Measurements from ENCODE around the gene GUCY2C.

Gene GUCY2C

DNA sequence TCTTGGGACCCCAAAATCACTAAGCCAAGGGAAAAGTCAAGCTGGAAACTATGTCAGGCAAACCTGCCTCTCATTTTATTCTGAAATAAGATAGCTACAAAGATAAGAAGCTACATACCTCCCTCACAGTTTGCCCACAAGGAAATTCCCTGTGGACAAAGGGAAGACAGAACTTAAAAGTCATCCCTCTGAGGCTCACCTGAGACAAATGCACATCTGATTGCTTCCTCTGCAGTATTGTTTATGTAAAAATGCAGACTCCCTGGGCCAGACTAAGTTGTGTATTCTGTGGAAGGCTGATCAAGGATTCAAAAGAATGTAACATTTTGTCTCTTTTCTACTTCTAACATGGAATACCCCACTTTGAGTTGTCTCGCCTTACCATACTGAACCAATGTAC, 126.2 kb downstream of the GUCY2C start:
- Histone ChIP-seq H3K4me2 (ENCODE audit: low read length) (no peak overlapping the region), H3K79me2 (ENCODE audit: control insufficient read depth, low read length) (no peaks in the 10 kb centered on the region), H3K9me3 (ENCODE audit: control insufficient read depth, insufficient read depth, low read length) (no peaks in the 10 kb centered on the region), H4K20me1 (ENCODE audit: control insufficient read depth, insufficient read depth, low read depth, low read length) (no peaks in the 10 kb centered on the region), H3F3A (ENCODE audit: control insufficient read depth, insufficient read depth) (no peaks in the 10 kb centered on the region), H3K9me2 (replicated peaks; ENCODE audit: control insufficient read depth, low read length) (no peaks in the 10 kb centered on the region), H3K4me1 (ENCODE audit: control insufficient read depth, low read length) (peaks cover 7% of the 10 kb centered on the region), H3K4me3 (ENCODE audit: low read length) (no peak overlapping the region), H3K36me3 (ENCODE audit: control insufficient read depth, low read length) (no peaks in the 10 kb centered on the region), H3K27ac (ENCODE audit: low read depth, low read length) (no peak overlapping the region), H3K27me3 (ENCODE audit: control insufficient read depth, low read length) (no peaks in the 10 kb centered on the region)
- TF ChIP-seq EZH2phosphoT487 (IDR thresholded peaks at IDR 0.05; ENCODE audit: borderline replicate concordance, low read length) = no peak
- TF ChIP-seq, protein P1, sequence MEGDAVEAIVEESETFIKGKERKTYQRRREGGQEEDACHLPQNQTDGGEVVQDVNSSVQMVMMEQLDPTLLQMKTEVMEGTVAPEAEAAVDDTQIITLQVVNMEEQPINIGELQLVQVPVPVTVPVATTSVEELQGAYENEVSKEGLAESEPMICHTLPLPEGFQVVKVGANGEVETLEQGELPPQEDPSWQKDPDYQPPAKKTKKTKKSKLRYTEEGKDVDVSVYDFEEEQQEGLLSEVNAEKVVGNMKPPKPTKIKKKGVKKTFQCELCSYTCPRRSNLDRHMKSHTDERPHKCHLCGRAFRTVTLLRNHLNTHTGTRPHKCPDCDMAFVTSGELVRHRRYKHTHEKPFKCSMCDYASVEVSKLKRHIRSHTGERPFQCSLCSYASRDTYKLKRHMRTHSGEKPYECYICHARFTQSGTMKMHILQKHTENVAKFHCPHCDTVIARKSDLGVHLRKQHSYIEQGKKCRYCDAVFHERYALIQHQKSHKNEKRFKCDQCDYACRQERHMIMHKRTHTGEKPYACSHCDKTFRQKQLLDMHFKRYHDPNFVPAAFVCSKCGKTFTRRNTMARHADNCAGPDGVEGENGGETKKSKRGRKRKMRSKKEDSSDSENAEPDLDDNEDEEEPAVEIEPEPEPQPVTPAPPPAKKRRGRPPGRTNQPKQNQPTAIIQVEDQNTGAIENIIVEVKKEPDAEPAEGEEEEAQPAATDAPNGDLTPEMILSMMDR (IDR thresholded peaks at IDR 0.05; ENCODE audit: low read depth, low read length, poor library complexity, severe bottlenecking) = no peak

DNA sequence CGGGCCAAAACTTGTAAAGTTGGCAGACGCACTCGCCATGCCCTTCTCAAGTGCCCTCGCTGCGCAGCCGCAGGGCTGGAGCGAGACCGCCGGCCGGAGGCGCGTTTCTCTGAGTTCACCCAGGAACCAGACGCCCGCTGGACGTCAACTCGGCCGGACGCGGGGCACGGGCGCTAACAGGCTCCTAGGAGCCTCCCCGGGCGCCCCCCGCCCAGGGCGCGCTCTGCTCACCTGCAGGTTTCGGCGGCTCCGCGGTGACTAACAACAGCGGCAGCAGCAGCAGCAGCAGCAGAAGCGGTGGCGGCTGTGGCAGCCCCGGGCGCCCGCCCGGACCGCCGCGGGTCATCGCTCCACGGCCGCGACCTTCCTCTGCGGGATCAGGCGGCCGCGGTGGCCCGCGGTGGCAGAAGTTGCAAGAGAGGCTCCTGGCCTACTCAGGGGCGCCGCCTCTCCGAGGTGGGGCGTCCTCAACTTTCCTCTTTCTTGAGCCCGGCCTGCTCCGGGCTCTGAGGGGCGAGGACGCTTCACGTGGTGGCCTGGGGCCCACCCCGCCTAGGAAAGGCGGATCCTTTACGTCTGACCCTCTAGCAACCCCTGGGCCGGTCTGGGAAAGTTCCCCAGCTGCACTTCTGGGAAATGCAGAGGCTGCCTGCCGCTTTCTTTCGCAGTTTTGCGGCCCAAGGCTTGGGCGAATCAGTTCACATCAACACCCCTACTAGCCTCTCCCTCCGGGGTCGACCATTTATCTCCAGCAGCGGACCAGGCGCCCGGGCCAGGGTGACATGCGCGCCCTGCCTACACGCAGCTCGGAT, 128.8 kb downstream of the GUCY2C start, which contains the start of gene PLBD1:
TSS of gene PLBD1 (minus strand) at position 533 of the 812 bp plus-strand sequence. CDS start at position 346, 187 bp downstream.
- H3K27me3 ChIP-seq (ENCODE audit: control insufficient read depth, low read length) = no peaks in the 10 kb centered on the region
- H3K36me3 ChIP-seq (ENCODE audit: control insufficient read depth, low read length) = no peaks in the 10 kb centered on the region
- H3K4me1 ChIP-seq (ENCODE audit: control insufficient read depth, low read length) = no peaks in the 10 kb centered on the region
- no peak for TF ChIP-seq EZH2phosphoT487 (IDR thresholded peaks at IDR 0.05; ENCODE audit: borderline replicate concordance, low read length)
- TF ChIP-seq, protein P1 (IDR thresholded peaks at IDR 0.05; ENCODE audit: low read depth, low read length, poor library complexity, severe bottlenecking) = no peak
- no peaks in the 10 kb centered on the region for H3K9me2 ChIP-seq (replicated peaks; ENCODE audit: control insufficient read depth, low read length)
- H3K79me2 ChIP-seq (ENCODE audit: control insufficient read depth, low read length) = no peaks in the 10 kb centered on the region
- no peaks in the 10 kb centered on the region for H4K20me1 ChIP-seq (ENCODE audit: control insufficient read depth, insufficient read depth, low read depth, low read length)
- no peak within 1 kb of the TSS for H3K4me3 ChIP-seq (ENCODE audit: low read length)
- no peaks in the 10 kb centered on the region for H3K9me3 ChIP-seq (ENCODE audit: control insufficient read depth, insufficient read depth, low read length)
- H3F3A ChIP-seq (ENCODE audit: control insufficient read depth, insufficient read depth) = no peaks in the 10 kb centered on the region
- H3K27ac ChIP-seq (ENCODE audit: low read depth, low read length) = no peak within 1 kb of the TSS
- no peak within 1 kb of the TSS for H3K4me2 ChIP-seq (ENCODE audit: low read length)

DNA sequence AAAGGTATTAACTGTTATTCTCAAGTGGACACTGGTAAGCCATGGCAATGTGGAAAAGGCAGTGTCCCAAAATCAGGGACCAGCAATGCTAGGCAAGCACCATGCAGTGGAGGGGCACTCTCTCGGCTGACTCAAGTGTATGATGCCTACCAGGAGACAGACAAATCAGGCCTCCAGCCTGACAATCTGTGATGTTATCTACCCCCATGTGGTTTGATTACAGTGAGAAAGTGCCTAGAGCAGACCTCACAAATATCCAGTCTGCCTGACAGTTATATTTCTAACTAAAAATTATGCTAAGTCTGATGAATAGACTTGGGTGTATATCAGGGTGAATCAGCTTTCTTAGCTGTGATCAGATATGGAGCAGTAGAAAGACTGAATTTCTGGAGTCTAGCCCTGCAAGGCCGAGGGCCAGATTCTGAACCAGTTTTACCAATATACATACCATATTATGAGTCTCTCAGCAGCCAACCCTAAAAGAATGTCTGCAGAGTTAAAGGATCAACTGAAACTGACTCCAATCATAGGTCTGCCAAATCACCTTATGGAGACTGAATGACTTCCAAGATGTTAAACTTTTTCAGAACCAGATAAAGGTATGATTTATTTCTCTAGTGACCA, 132.0 kb downstream of the GUCY2C start:
- Histone ChIP-seq H3K79me2 (ENCODE audit: control insufficient read depth, low read length) (no peaks in the 10 kb centered on the region), H3K9me2 (replicated peaks; ENCODE audit: control insufficient read depth, low read length) (no peaks in the 10 kb centered on the region), H3K9me3 (ENCODE audit: control insufficient read depth, insufficient read depth, low read length) (no peaks in the 10 kb centered on the region), H3K4me1 (ENCODE audit: control insufficient read depth, low read length) (peaks cover 12% of the 10 kb centered on the region), H3F3A (ENCODE audit: control insufficient read depth, insufficient read depth) (no peaks in the 10 kb centered on the region), H3K4me2 (ENCODE audit: low read length) (no peak overlapping the region), H4K20me1 (ENCODE audit: control insufficient read depth, insufficient read depth, low read depth, low read length) (no peaks in the 10 kb centered on the region), H3K27me3 (ENCODE audit: control insufficient read depth, low read length) (no peaks in the 10 kb centered on the region), H3K36me3 (ENCODE audit: control insufficient read depth, low read length) (no peaks in the 10 kb centered on the region), H3K4me3 (ENCODE audit: low read length) (no peak overlapping the region), H3K27ac (ENCODE audit: low read depth, low read length) (no peak overlapping the region)
- TF ChIP-seq, protein P1 (IDR thresholded peaks at IDR 0.05; ENCODE audit: low read depth, low read length, poor library complexity, severe bottlenecking) = no peak
- no peak for TF ChIP-seq EZH2phosphoT487 (IDR thresholded peaks at IDR 0.05; ENCODE audit: borderline replicate concordance, low read length)
